ENCODE results near the gene DAGLB.

GRCh38 chr7:6479067-6479466, 31.3 kb upstream of the DAGLB start:
- TF ChIP-seq CTCF (IDR thresholded peaks at IDR 0.05; ENCODE audit: low read depth, low read length, poor library complexity, severe bottlenecking) (no peak), EZH2phosphoT487 (IDR thresholded peaks at IDR 0.05; ENCODE audit: borderline replicate concordance, low read length) (no peak)
